IgD-negative memory B cell (primary cell): Measurements from ENCODE around the gene GLTPD2. TPM values are rescaled to one million over a fixed set of nuclear protein-coding genes. Genes with fewer than 3 reads are reported as not detected.

Experiments
- H3K27ac Mint-ChIP-seq, 3 donors: one replicate each; pipeline ENCODE4 v1.8.0; 2020 to 2022; ENCODE audit warnings: mild to moderate bottlenecking in 3 of 3, mixed read lengths in 3 of 3, moderate library complexity in 1 of 3
- H3K27me3 Mint-ChIP-seq: one replicate; pipeline ENCODE4 v1.8.0; 2021; ENCODE audit warnings: mixed read lengths
- H3K36me3 Mint-ChIP-seq: one replicate; pipeline ENCODE4 v1.8.0; 2020; ENCODE audit warnings: mild to moderate bottlenecking, mixed read lengths
- H3K4me1 Mint-ChIP-seq, 3 donors: one replicate each; pipeline ENCODE4 v1.8.0; 2020 to 2022; ENCODE audit warnings: mixed read lengths in 3 of 3, mild to moderate bottlenecking in 1 of 3
- H3K4me3 Mint-ChIP-seq, 4 donors: one replicate each; pipeline ENCODE4 v1.8.0; 2020 to 2022; ENCODE audit warnings: mild to moderate bottlenecking in 4 of 4, mixed read lengths in 4 of 4, moderate library complexity in 3 of 4
- H3K9me3 Mint-ChIP-seq, 3 donors: one replicate each; pipeline ENCODE4 v1.8.0; 2020 to 2021; ENCODE audit warnings: mixed read lengths in 3 of 3, mild to moderate bottlenecking in 1 of 3
- polyA plus RNA-seq: library from polyadenylated mRNA; unstranded; fragments of 300-500 nt; fragmentation: Illumina TruSeq; gene quantifications from one replicate; pipeline ENCODE4 v1.2.3, GENCODE V29; 2021

GLTPD2 gene
- polyA plus RNA-seq, 1 donor from 2014 or later = not detected

GRCh38 chr17:4836221-4836620 lies 47.5 kb downstream of the GLTPD2 start:
- Mint-ChIP-seq H3K36me3 (peaks cover 2% of the 10 kb centered on the region), H3K27me3 (no peaks in the 10 kb centered on the region), H3K4me1 (peaks cover 26 to 47% (median 32%) of the 10 kb centered on the region in 3 donors), H3K27ac (peak overlapping the region; percentile 12 to 65 (median 61)), H3K4me3 (peak overlapping the region in 2 of 4 donors; percentile 18 to 83), H3K9me3 (no peaks in the 10 kb centered on the region)

- H3K27ac Mint-ChIP-seq = no peak overlapping the region
- peaks cover 26 to 47% (median 33%) of the 10 kb centered on the region in 3 donors for H3K4me1 Mint-ChIP-seq
- peak overlapping the region in 1 of 4 donors; percentile 34 for H3K4me3 Mint-ChIP-seq
- no peaks in the 10 kb centered on the region for H3K27me3 Mint-ChIP-seq
- peaks cover 2% of the 10 kb centered on the region for H3K36me3 Mint-ChIP-seq
- no peaks in the 10 kb centered on the region for H3K9me3 Mint-ChIP-seq
These were observed 48.9 kb downstream of the GLTPD2 start for GRCh38 chr17:4837471-4838308.

- Mint-ChIP-seq H3K9me3 (no peaks in the 10 kb centered on the region), H3K4me1 (peaks cover 26 to 49% (median 36%) of the 10 kb centered on the region in 3 donors), H3K27me3 (no peaks in the 10 kb centered on the region), H3K4me3 (peak overlapping the region in 1 of 4 donors; percentile 12), H3K36me3 (peaks cover 2% of the 10 kb centered on the region), H3K27ac (no peak overlapping the region)
These were observed 49.6 kb downstream of the GLTPD2 start for GRCh38 chr17:4838309-4838785.

GRCh38 chr17:4839221-4839620 lies 50.5 kb downstream of the GLTPD2 start:
- Mint-ChIP-seq H3K4me3 (no peak overlapping the region), H3K9me3 (no peaks in the 10 kb centered on the region), H3K4me1 (peaks cover 23 to 50% (median 32%) of the 10 kb centered on the region in 3 donors), H3K27ac (no peak overlapping the region), H3K27me3 (no peaks in the 10 kb centered on the region), H3K36me3 (peaks cover 2% of the 10 kb centered on the region)

Other genes with a start within 250 kb of the GLTPD2 start
- gene MYBBP1A, start 233.6 kb upstream of the GLTPD2 start, polyA plus RNA-seq = 28.5 TPM
- not detected for gene GGT6, start 228.4 kb upstream of the GLTPD2 start, polyA plus RNA-seq
- not detected for gene SMTNL2, start 204.4 kb upstream of the GLTPD2 start, polyA plus RNA-seq
- 0.41 TPM for gene ALOX15, start 147.3 kb upstream of the GLTPD2 start, polyA plus RNA-seq
- gene PELP1, start 84.8 kb upstream of the GLTPD2 start, polyA plus RNA-seq = 12.7 TPM
- 21.5 TPM for gene ARRB2, start 78.3 kb upstream of the GLTPD2 start, polyA plus RNA-seq
- gene MED11, start 57.5 kb upstream of the GLTPD2 start, polyA plus RNA-seq = 48.1 TPM
- not detected for gene ZMYND15, start 49.1 kb upstream of the GLTPD2 start, polyA plus RNA-seq
- 17.7 TPM for gene CXCL16, start 49.0 kb upstream of the GLTPD2 start, polyA plus RNA-seq
- not detected for gene TM4SF5, start 17.1 kb upstream of the GLTPD2 start, polyA plus RNA-seq
- not detected for gene VMO1, start 2.6 kb upstream of the GLTPD2 start, polyA plus RNA-seq
- 261 TPM for gene PSMB6, start 7.2 kb downstream of the GLTPD2 start, polyA plus RNA-seq
- 4.9 TPM for gene PLD2, start 18.2 kb downstream of the GLTPD2 start, polyA plus RNA-seq
- gene MINK1, start 44.4 kb downstream of the GLTPD2 start, polyA plus RNA-seq = 21.4 TPM
- gene C17orf107, start 110.6 kb downstream of the GLTPD2 start, polyA plus RNA-seq = 1.0 TPM
- 0.89 TPM for gene CHRNE, start 114.1 kb downstream of the GLTPD2 start, polyA plus RNA-seq
- gene GP1BA, start 143.3 kb downstream of the GLTPD2 start, polyA plus RNA-seq = 0.26 TPM
- 70.9 TPM for gene SLC25A11, start 151.1 kb downstream of the GLTPD2 start, polyA plus RNA-seq
- gene RNF167, start 151.3 kb downstream of the GLTPD2 start, polyA plus RNA-seq = 27.3 TPM
- gene PFN1, start 159.6 kb downstream of the GLTPD2 start, polyA plus RNA-seq = 1,903 TPM
- 3.1 TPM for gene ENO3, start 162.2 kb downstream of the GLTPD2 start, polyA plus RNA-seq
- 97.1 TPM for gene SPAG7, start 178.9 kb downstream of the GLTPD2 start, polyA plus RNA-seq
- gene CAMTA2, start 198.7 kb downstream of the GLTPD2 start, polyA plus RNA-seq = 19.1 TPM
- 0.36 TPM for gene INCA1, start 208.6 kb downstream of the GLTPD2 start, polyA plus RNA-seq
- 15.0 TPM for gene KIF1C, start 209.0 kb downstream of the GLTPD2 start, polyA plus RNA-seq
- gene SLC52A1, start 246.5 kb downstream of the GLTPD2 start, polyA plus RNA-seq = not detected